Gastrocnemius medialis (tissue), 4 donors: ENCODE results near the gene NSUN2.

Source experiments
- CTCF ChIP-seq, 5 experiments: fragments of 450-650 bp in 3 of 5; fragments of 200-600 bp in 2 of 5; sonication (generic) in 2 of 5; IDR thresholded peaks in 4 of 5; conservative IDR thresholded peaks in 1 of 5; 1 replicate in 4 of 5; 2 replicates in 1 of 5; pipeline ENCODE4 v1.5.1; 2016 to 2019; ENCODE audit warnings: antibody characterized with exemption in 5 of 5, mild to moderate bottlenecking in 3 of 5, moderate library complexity in 3 of 5
- POLR2A ChIP-seq, 2 donors: fragments of 450-650 bp; IDR thresholded peaks; one replicate each; pipeline ENCODE4 v1.6.1; 2017; ENCODE audit warnings: antibody characterized with exemption in 2 of 2, mild to moderate bottlenecking in 2 of 2, moderate library complexity in 2 of 2

- TF ChIP-seq CTCF (IDR thresholded peaks at IDR 0.05 in 4 of 5, conservative IDR thresholded peaks at IDR 0.05 in 1 of 5) (no peak), POLR2A (IDR thresholded peaks at IDR 0.05) (no peak)
These were observed 58.7 kb downstream of the NSUN2 start for GRCh38 chr5:6574111-6574510.
